Left ventricle myocardium superior (tissue), 1 donor: ENCODE data around the gene CGB1. TPM values are rescaled to one million over a fixed set of nuclear protein-coding genes. Genes with fewer than 3 reads are reported as not detected.

ENCODE experiments used
- microRNA-seq: library from miRNA; unstranded; fragments of <30 nt; microRNA quantifications from one replicate; pipeline ENCODE4 v1.2.0, GENCODE V29; 2020; ENCODE audit warnings: borderline number of aligned reads
- total RNA-seq: library from RNA; stranded (reverse); fragmentation: NEBNext Ultra II Directional; extraction: Animal tissue kit (Norgen Biotek cat#: 25700); gene quantifications from one replicate; pipeline ENCODE4 v1.2.1, GENCODE V29; 2021
- donor health status: DM: no; HTN: yes; CAD: no; lungs with severe emphysema.

Gene CGB1
- total RNA-seq, 1 donor from 2014 or later, result not detected

Small RNA genes within 50 kb of the gene (microRNA-seq; reads per million reads assigned to microRNA genes)
- not detected for gene MIR6798

Other genes starting within 250 kb of the CGB1 start
- gene BCAT2, start 225.9 kb downstream of the CGB1 start, total RNA-seq, result 64.6 TPM
- 1.2 TPM for gene HSD17B14, start 200.4 kb downstream of the CGB1 start, total RNA-seq
- gene PLEKHA4, start 168.3 kb downstream of the CGB1 start, total RNA-seq, result 22.2 TPM
- 63.0 TPM for gene PPP1R15A, start 164.5 kb downstream of the CGB1 start, total RNA-seq
- gene TULP2, start 138.2 kb downstream of the CGB1 start, total RNA-seq, result not detected
- gene NUCB1, start 136.6 kb downstream of the CGB1 start, total RNA-seq, result 265 TPM
- not detected for gene DHDH, start 103.2 kb downstream of the CGB1 start, total RNA-seq
- 22.0 TPM for gene BAX, start 82.0 kb downstream of the CGB1 start, total RNA-seq
- 684 TPM for gene FTL, start 71.6 kb downstream of the CGB1 start, total RNA-seq
- gene GYS1, start 43.6 kb downstream of the CGB1 start, total RNA-seq, result 103 TPM
- gene RUVBL2, start 43.0 kb downstream of the CGB1 start, total RNA-seq, result 44.4 TPM
- gene LHB, start 19.8 kb downstream of the CGB1 start, total RNA-seq, result not detected
- gene CGB3, start 12.6 kb downstream of the CGB1 start, total RNA-seq, result not detected
- not detected for gene CGB2, start 5.0 kb downstream of the CGB1 start, total RNA-seq
- not detected for gene CGB5, start 7.0 kb upstream of the CGB1 start, total RNA-seq
- not detected for gene CGB8, start 12.2 kb upstream of the CGB1 start, total RNA-seq
- gene CGB7, start 20.9 kb upstream of the CGB1 start, total RNA-seq, result not detected
- not detected for gene NTF4, start 27.9 kb upstream of the CGB1 start, total RNA-seq
- gene KCNA7, start 35.8 kb upstream of the CGB1 start, total RNA-seq, result 0.42 TPM
- 139 TPM for gene SNRNP70, start 48.6 kb upstream of the CGB1 start, total RNA-seq
- 19.8 TPM for gene LIN7B, start 77.5 kb upstream of the CGB1 start, total RNA-seq
- 1.2 TPM for gene C19orf73, start 82.2 kb upstream of the CGB1 start, total RNA-seq
- 4.0 TPM for gene PPFIA3, start 82.6 kb upstream of the CGB1 start, total RNA-seq
- 868 TPM for gene HRC, start 118.5 kb upstream of the CGB1 start, total RNA-seq
- gene TRPM4, start 120.9 kb upstream of the CGB1 start, total RNA-seq, result 26.6 TPM